GM12874 (cell line): ENCODE results near the gene PLOD3.

Source experiments
- CTCF ChIP-seq: IDR thresholded peaks from 2 replicates; pipeline ENCODE4 v1.5.1; 2011; ENCODE audit warnings: low read depth, mild to moderate bottlenecking, control low read depth, low read length, moderate library complexity; ENCODE audit not compliant: insufficient read depth

PLOD3 gene

GRCh38 chr7:101235522-101235921, 18.1 kb upstream of the PLOD3 start:
- no peak for TF ChIP-seq CTCF

- TF ChIP-seq CTCF: peak; percentile 34; the same call in 1 of the 2 replicates
Observed at GRCh38 chr7:101235050-101235449, 17.7 kb upstream of the PLOD3 start.

GRCh38 chr7:101234636-101235035, 17.3 kb upstream of the PLOD3 start:
- TF ChIP-seq CTCF: no peak

- TF ChIP-seq CTCF: no peak
Observed at GRCh38 chr7:101233907-101234547, 16.6 kb upstream of the PLOD3 start.

GRCh38 chr7:101232141-101232850, 14.9 kb upstream of the PLOD3 start:
- TF ChIP-seq CTCF: no peak

- no peak for TF ChIP-seq CTCF
Observed at GRCh38 chr7:101231644-101232043, 14.3 kb upstream of the PLOD3 start.

GRCh38 chr7:101226721-101227120, 9.3 kb upstream of the PLOD3 start:
- no peak for TF ChIP-seq CTCF
